ENCODE results near the gene METTL4.

The METTL4 gene

GRCh38 chr18:2571200-2572170 is at the start of gene METTL4, which contains the start of gene NDC80:
TSS of gene METTL4 (minus strand) at chr18:2571505. CDS start at chr18:2567216, 4,289 bp downstream.
TSS of gene NDC80 (plus strand) at chr18:2571557. CDS start at chr18:2572986, 1,429 bp downstream.
- peak; percentile 76 to 77 for DNase-seq

GRCh38 chr18:2618009-2618408 is 46.7 kb upstream of the METTL4 start:
- no peak for DNase-seq

- DNase-seq: no peak
Observed at GRCh38 chr18:2617401-2617998, 46.2 kb upstream of the METTL4 start.

- DNase-seq: no peak
Observed at GRCh38 chr18:2612996-2613395, 41.7 kb upstream of the METTL4 start.

GRCh38 chr18:2610549-2610948 is 39.2 kb upstream of the METTL4 start:
- no peak for DNase-seq

- DNase-seq: no peak
Observed at GRCh38 chr18:2609604-2610003, 38.3 kb upstream of the METTL4 start.

GRCh38 chr18:2606335-2606734 is 35.0 kb upstream of the METTL4 start:
- DNase-seq: no peak

- no peak for DNase-seq
Observed at GRCh38 chr18:2602844-2603243, 31.5 kb upstream of the METTL4 start.

GRCh38 chr18:2597639-2598038 is 26.3 kb upstream of the METTL4 start:
- DNase-seq: no peak

GRCh38 chr18:2590303-2590702 is 19.0 kb upstream of the METTL4 start:
- no peak for DNase-seq

- no peak for DNase-seq
Observed at GRCh38 chr18:2589345-2590068, 18.2 kb upstream of the METTL4 start.

- no peak for DNase-seq
Observed at GRCh38 chr18:2588666-2589344, 17.5 kb upstream of the METTL4 start.

GRCh38 chr18:2587788-2588187 is 16.5 kb upstream of the METTL4 start:
- no peak for DNase-seq

- DNase-seq: no peak
Observed at GRCh38 chr18:2573408-2573807, 2.1 kb upstream of the METTL4 start.

GRCh38 chr18:2572892-2573291 is 1.6 kb upstream of the METTL4 start:
- DNase-seq: no peak

- no peak for DNase-seq
Observed at GRCh38 chr18:2572171-2572569, 865 bp upstream of the METTL4 start.

GRCh38 chr18:2570772-2571199 is 519 bp downstream of the METTL4 start:
- peak; percentile 42 to 48 for DNase-seq

- no peak for DNase-seq
Observed at GRCh38 chr18:2569338-2570207, 1.7 kb downstream of the METTL4 start.

- DNase-seq: no peak
Observed at GRCh38 chr18:2568605-2569004, 2.7 kb downstream of the METTL4 start.

GRCh38 chr18:2568129-2568528 is 3.2 kb downstream of the METTL4 start:
- DNase-seq: no peak

- DNase-seq: no peak
Observed at GRCh38 chr18:2564373-2564772, 6.9 kb downstream of the METTL4 start.

GRCh38 chr18:2559249-2559648 is 12.1 kb downstream of the METTL4 start:
- no peak for DNase-seq
